GM12875 (cell line): ENCODE results near the gene CPN1.
A peak's percentile ranks its signal among the peaks of the same experiment; 100 is the strongest.

Experiments
- H3K4me3 ChIP-seq: one replicate; pipeline ENCODE4 v1.5.1; 2011; ENCODE audit warnings: low read depth, low read length, control low read depth
- CTCF ChIP-seq: IDR thresholded peaks from 2 replicates; pipeline ENCODE4 v1.5.1; 2011; ENCODE audit warnings: low read depth, mild to moderate bottlenecking, control low read depth, inconsistent platforms, low read length, moderate library complexity, borderline replicate concordance; ENCODE audit not compliant: insufficient read depth

Gene CPN1

DNA sequence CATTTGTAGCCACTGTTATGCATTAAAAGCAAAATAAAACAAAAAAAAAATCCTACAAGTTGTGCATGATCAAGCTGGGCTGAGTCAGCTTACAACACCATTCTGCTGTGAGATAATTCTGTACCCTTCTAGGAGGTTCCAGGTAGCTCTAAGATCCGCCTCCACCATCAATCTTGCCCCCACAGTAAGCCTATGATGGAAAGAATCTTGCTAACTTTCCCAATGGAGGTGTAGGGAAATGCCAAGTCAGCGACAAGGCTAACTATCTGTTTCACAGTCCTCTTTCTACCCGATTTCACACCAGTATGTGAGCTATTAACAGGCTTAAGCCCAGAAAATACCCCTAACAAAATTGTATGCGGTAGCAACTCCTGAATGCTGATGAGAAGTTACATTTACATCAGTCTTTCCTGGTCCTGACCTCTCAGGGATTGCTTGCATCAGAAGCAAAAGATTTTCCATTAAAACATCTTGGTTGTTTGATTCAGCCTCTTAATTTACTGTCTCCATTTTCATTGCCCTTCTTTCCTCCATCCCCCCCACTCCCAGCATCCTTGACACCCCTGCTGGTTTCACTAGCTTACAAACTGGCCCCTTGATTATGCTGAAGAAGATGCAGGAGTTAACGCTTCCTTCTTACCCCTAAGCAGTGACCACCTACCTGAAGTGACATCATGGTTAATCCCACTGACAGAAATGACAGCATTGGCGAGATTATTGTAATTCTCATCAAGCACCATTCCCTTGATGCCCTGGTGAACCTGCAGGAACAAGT, 27.8 kb downstream of the CPN1 start:
- no peak overlapping the region for H3K4me3 ChIP-seq
- no peak for TF ChIP-seq CTCF

GRCh38 chr10:100046021-100046486, 35.6 kb downstream of the CPN1 start:
- TF ChIP-seq CTCF: peak; percentile 91
- no peak overlapping the region for H3K4me3 ChIP-seq

DNA sequence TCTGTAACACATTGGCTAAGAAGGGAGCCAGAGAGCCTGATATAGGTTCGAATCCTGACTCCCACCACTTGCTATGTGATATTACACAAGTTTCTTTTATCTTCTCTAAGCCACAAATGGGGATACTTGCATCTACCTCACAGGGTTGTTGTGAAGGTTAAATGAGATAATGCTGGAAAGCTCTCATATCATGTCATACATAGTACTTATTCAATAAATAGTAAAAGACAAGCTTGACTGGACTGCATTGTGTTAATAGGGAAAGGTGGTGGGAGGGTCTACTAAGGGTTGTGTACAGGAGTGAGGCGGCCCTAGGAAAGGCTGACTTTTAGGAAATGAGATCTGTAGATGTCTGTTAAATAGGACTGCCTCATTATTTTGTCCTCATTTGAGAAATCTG, 36.1 kb downstream of the CPN1 start:
- no peak for TF ChIP-seq CTCF

DNA sequence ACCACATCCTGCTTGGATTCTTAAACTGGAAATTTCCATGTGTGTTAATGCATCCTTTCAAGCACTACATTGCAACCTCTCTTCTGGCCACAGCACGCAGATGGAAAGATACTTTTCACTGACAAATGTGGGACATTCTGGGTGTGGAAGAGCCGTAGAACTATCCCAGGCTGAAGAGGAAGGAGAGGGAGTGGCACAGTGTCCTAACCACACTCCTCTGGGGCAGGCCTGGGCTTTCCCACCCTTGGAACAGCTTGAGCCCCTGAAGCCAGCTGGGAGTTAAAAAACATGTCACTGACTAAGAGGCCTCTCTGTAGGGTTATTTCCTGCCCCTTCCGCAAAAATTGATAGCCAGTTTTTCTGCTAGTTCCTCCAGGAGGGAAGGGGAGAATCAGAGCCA, 37.9 kb downstream of the CPN1 start:
- H3K4me3 ChIP-seq: no peak overlapping the region
- TF ChIP-seq CTCF: no peak

More for the DNA sequence above, 36.1 kb downstream of the CPN1 start:
- no peak overlapping the region for H3K4me3 ChIP-seq

- H3K4me3 ChIP-seq: no peak overlapping the region
- TF ChIP-seq CTCF: no peak
These were observed 38.3 kb downstream of the CPN1 start for GRCh38 chr10:100043344-100043743.

- TF ChIP-seq CTCF: no peak
- H3K4me3 ChIP-seq: no peak overlapping the region
These were observed 40.2 kb downstream of the CPN1 start for GRCh38 chr10:100041306-100042002.
